Adrenal gland (tissue), 12 donors: ENCODE data around the gene PAEP. TPM values are rescaled to one million over a fixed set of nuclear protein-coding genes. Genes with fewer than 3 reads are reported as not detected.
"Not testable (repeated sequence)": the region's sequence is repeated elsewhere in the genome, so short reads cannot be mapped to it uniquely, and the experiment has no call there.

Experiments used
- DNase-seq, 7 donors: peaks; one replicate each; pipeline ENCODE4 v3.0.0-alpha.2; 2019 to 2020
- H3K27ac ChIP-seq, 5 donors: fragments of 200-600 bp; sonication (generic) in 4 of 5; 1 replicate in 3 of 5; 2 replicates in 2 of 5; pipeline versions ENCODE4 v1.5.1 to v1.8.0; 2016 to 2020; ENCODE audit warnings: mild to moderate bottlenecking in 1 of 5
- H3K27me3 ChIP-seq: fragments of 200-600 bp; 2 replicates; pipeline ENCODE4 v1.8.0; 2021
- H3K36me3 ChIP-seq, 2 donors: fragments of 200-600 bp; replicated peaks in 1 of 2; 1 replicate in 1 of 2; 2 replicates in 1 of 2; pipeline versions ENCODE4 v1.5.1 to v1.8.0; 2018 to 2022
- H3K4me1 ChIP-seq, 2 donors: fragments of 200-600 bp; replicated peaks in 1 of 2; 1 replicate in 1 of 2; 2 replicates in 1 of 2; pipeline versions ENCODE4 v1.5.1 to v1.8.0; 2018 to 2021
- H3K4me3 ChIP-seq, 4 donors: fragments of 200-600 bp; sonication (generic) in 3 of 4; one replicate each; pipeline ENCODE4 v1.5.1; 2016 to 2018
- H3K9me3 ChIP-seq, 3 donors: fragments of 200-600 bp; sonication (generic) in 1 of 3; replicated peaks in 1 of 3; 1 replicate in 2 of 3; 2 replicates in 1 of 3; pipeline versions ENCODE4 v1.5.1 to v1.8.0; 2016 to 2021
- POLR2A ChIP-seq, 2 donors: fragments of 450-650 bp; IDR thresholded peaks; one replicate each; pipeline ENCODE4 v1.6.1; 2017; ENCODE audit warnings: antibody characterized with exemption in 2 of 2, mild to moderate bottlenecking in 2 of 2, moderate library complexity in 1 of 2
- WGBS, 4 donors: extraction: QIAGEN DNeasy Blood & Tissue Kit in 2 of 4; methylation state at CpG; one replicate each; pipeline versions ENCODE4 v1.1.5 to v1.1.7; 2013 to 2017; 5-methylcytosine and 5-hydroxymethylcytosine counted together
- intact Hi-C, 2 donors: fragments of 100-400 bp; cut with DNase I; formaldehyde crosslinking; loops; one replicate each; pipeline versions ENCODE4 v1.14.1 to v1.15.0; 2022 to 2023
- polyA plus RNA-seq, 3 donors: library from polyadenylated mRNA; stranded (reverse); fragments of 200-250 nt in 2 of 3; fragments of 350-450 nt in 1 of 3; fragmentation: Illumina TruSeq in 1 of 3; extraction: RNeasy Lipid Tissue Mini Kit (QIAGEN cat#74804) in 1 of 3; gene quantifications; one replicate each; pipeline ENCODE4 v1.2.3, GENCODE V29; 2013 to 2014
- total RNA-seq, 9 donors: library from RNA; depleted of rRNA in 4 of 9; stranded (reverse); fragments of >200 nt in 4 of 9; fragments of 120-200 nt in 1 of 9; fragmentation: NEBNext Ultra II Directional in 1 of 9; extraction: Animal tissue kit (Norgen Biotek cat#: 25700) in 1 of 9; gene quantifications; one replicate each; pipeline versions ENCODE4 v1.1.0 to v1.2.4, GENCODE V29; 2013 to 2023
- TF ChIP-seq, protein P1 (sequence below), 6 experiments: fragments of 450-650 bp in 4 of 6; fragments of 200-600 bp in 2 of 6; sonication (generic) in 1 of 6; IDR thresholded peaks; 1 replicate in 5 of 6; 2 replicates in 1 of 6; pipeline versions ENCODE4 v1.5.1 to v1.8.0; 2016 to 2021; ENCODE audit warnings: antibody characterized with exemption in 6 of 6, mild to moderate bottlenecking in 2 of 6, moderate library complexity in 1 of 6
- donor health status: healthy with polysubstance abuse.
- donor health status: Bipolar disorder and iron deficiency.
- donor health status: DM: yes; HTN: yes; CAD: no.
- donor health status: DM: no; HTN: no; CAD: no.
- donor health status: DM: no; HTN: no; CAD: no.
- donor health status: DM: yes; HTN: yes; CAD: no.

The PAEP gene
- total and polyA plus RNA-seq, 12 donors, result 0.17 TPM; not detected in 11

DNA sequence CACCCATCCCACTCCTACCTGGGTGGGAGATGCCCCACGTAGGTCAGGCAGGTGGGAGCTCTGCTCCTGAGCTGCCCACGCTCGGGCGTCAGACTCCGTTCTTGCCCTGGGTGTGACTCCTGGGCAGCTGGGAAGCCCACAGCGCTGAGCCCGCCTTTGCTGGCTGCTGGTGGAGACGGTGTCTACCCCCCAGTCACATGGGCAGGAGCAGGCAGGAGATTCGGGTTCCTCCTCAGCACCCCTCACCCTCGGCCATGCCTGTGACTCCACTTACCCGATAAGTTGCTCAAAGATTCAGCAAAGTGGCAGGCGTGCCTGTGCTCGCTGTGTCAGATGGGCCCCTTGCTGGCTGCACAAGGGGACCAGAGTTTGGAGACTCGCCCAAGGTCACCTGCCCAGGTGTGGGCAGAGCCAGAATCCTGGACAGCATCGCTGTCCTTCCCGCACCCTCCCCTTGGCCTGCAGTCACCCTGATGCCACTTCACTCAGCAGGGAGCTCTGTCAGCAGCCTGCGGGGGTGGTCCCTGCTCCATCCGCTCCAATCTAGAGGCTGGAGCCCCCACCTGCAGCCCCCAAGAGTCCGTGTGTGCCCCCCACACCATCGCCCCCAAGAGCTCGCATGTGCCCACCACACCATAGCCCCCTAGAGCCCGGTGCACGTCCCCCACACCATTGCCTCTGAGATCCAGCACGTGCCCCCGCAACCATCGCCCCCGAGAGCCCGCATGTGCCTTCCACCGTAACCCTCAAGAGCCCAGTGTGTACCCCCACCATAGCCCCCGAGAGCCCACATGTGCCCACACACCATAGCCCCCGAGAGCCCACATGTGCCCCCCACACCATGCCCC, 36.1 kb upstream of the PAEP start:
- no peaks in the 10 kb centered on the region for H3K9me3 ChIP-seq
- H3K4me1 ChIP-seq, result no peaks in the 10 kb centered on the region
- no peak for TF ChIP-seq POLR2A (IDR thresholded peaks at IDR 0.05)
- TF ChIP-seq, protein P1, sequence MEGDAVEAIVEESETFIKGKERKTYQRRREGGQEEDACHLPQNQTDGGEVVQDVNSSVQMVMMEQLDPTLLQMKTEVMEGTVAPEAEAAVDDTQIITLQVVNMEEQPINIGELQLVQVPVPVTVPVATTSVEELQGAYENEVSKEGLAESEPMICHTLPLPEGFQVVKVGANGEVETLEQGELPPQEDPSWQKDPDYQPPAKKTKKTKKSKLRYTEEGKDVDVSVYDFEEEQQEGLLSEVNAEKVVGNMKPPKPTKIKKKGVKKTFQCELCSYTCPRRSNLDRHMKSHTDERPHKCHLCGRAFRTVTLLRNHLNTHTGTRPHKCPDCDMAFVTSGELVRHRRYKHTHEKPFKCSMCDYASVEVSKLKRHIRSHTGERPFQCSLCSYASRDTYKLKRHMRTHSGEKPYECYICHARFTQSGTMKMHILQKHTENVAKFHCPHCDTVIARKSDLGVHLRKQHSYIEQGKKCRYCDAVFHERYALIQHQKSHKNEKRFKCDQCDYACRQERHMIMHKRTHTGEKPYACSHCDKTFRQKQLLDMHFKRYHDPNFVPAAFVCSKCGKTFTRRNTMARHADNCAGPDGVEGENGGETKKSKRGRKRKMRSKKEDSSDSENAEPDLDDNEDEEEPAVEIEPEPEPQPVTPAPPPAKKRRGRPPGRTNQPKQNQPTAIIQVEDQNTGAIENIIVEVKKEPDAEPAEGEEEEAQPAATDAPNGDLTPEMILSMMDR (IDR thresholded peaks at IDR 0.05), result no peak
- 60 to 91% (median 76%) methylated on average over 8 to 31 of the region's 31 CpGs for WGBS, 4 donors
- no peaks in the 10 kb centered on the region for H3K36me3 ChIP-seq
- no peak overlapping the region for H3K27ac ChIP-seq
- intact Hi-C loops, result no loop called here
- H3K4me3 ChIP-seq, result no peak overlapping the region
- no peaks in the 10 kb centered on the region for H3K27me3 ChIP-seq
- DNase-seq, result peak in 3 of 7 donors; percentile 7 to 43 (median 10)

DNA sequence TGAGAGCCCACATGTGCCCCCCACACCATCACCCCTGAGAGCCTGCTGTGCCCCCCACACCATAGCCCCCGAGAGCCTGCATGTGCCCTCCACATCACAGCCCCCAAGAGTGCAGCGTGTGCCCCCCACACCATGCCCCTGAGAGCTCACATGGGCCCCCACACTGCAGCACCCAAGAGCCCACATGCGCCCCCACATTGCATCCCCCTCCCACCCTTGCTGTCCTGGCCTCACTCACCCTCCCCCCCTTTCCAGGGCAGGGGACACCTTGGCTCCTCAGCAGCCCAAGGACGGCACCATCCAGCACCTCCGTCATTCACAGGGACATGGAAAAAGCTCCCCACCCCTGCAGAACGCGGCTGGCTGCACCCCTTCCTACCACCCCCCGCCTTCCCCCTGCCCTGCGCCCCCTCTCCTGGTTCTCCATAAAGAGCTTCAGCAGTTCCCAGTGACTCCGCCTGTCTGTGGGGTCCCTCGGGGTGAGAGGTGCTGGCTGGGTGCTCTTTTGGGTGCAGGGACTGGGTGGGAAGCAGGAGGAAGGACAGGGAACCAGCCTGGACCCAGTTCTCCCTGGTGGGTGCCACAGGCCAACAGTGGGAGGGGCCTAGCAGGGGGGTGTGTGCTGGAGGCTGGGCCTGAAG, 35.3 kb upstream of the PAEP start:
- TF ChIP-seq, protein P1 (IDR thresholded peaks at IDR 0.05), result no peak
- TF ChIP-seq POLR2A (IDR thresholded peaks at IDR 0.05), result no peak
- no peaks in the 10 kb centered on the region for H3K9me3 ChIP-seq
- WGBS, 4 donors, result 60 to 66% (median 64%) methylated on average over 1 to 11 of the region's 11 CpGs
- no peak overlapping the region for H3K4me3 ChIP-seq
- H3K4me1 ChIP-seq, result no peaks in the 10 kb centered on the region
- no peaks in the 10 kb centered on the region for H3K27me3 ChIP-seq
- H3K36me3 ChIP-seq, result no peaks in the 10 kb centered on the region
- DNase-seq, result peak in 2 of 7 donors; percentile 7 to 10
- no peak overlapping the region for H3K27ac ChIP-seq
- intact Hi-C loops, result no loop called here

DNA sequence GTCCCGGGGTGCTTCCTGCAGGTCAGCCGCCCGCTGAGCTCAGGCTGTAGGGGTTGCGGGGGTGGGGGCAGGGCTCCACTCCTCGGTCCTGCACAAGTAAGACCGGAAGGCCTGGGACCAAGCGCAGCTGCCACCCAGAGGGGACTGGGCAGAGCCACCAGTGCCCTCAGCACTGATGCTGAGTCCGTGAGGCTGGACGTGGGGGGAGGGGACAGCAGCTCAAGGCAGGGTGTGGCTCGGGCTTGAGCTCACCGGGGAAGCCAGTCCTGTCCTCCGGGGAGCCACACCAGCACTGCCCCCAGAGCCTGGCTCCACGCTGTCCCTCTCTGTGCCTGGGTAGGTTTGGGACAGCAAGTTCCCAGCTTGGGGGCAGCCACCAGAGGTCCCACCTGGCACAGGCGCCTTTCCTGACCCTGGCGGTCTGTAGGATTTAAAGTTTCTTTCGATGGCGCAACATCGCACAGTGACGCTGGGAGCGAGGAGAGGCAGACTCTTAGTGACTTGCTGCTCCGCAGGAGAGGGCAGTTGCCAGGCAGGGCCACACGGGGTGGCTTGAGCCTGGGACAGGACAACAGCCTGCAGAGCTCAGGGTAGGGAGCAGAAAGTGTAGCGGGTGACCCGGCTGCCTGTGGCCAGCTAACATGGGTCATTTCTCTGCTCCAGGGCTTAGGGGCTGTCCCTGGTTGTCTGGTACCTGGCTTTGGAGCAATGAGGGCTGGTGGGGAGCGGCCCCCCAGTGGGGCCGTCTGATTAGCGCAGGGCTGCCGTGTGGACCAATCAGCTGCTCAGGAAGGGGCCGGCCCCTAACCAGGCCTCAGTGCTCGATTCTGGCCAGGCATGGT, 34.6 kb upstream of the PAEP start:
- no peaks in the 10 kb centered on the region for H3K4me1 ChIP-seq
- no peaks in the 10 kb centered on the region for H3K36me3 ChIP-seq

DNA sequence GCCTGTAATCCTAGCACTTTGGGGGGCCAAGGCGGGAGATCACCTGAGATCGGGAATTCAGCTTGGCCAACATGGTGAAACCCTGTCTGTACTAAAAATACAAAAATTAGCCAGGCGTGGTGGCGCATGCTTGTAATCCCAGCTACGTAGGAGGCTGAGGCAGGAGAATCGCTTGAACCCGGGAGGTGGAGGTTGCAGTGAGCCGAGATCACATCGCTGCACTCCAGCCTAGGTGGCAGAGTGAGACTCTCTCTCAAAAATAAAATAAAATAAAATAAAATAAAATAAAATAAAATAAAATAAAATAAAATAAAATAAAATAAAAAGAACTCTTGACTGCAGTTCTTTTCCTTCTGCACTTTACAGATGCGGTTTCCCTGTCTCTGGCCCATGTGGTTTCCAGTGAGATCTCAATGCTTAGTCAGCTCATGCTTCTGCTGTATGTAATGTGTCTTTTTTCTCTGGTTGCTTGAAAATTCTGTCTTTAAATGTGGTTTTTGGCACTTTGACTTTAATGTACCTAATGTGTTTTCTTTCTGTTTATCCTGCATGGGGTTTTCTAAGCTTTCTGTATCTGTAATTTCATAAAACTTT, 32.6 kb upstream of the PAEP start:
- H3K4me3 ChIP-seq, H3K9me3 ChIP-seq, H3K36me3 ChIP-seq, H3K27ac ChIP-seq, intact Hi-C loops, H3K4me1 ChIP-seq, H3K27me3 ChIP-seq: not testable (repeated sequence)
- WGBS, 4 donors, result 89 to 96% (median 94%) methylated on average over 10 of the region's 10 CpGs
- DNase-seq, result peak in 2 of 7 donors; percentile 1 to 3

More for the DNA sequence above, 34.6 kb upstream of the PAEP start:
- WGBS, 4 donors, result 74 to 81% (median 76%) methylated on average over 12 to 30 of the region's 30 CpGs
- TF ChIP-seq, protein P1 (IDR thresholded peaks at IDR 0.05), result no peak
- TF ChIP-seq POLR2A (IDR thresholded peaks at IDR 0.05), result no peak
- H3K27me3 ChIP-seq, result no peaks in the 10 kb centered on the region
- intact Hi-C loops, result no loop called here
- H3K9me3 ChIP-seq, result no peaks in the 10 kb centered on the region
- H3K4me3 ChIP-seq, result no peak overlapping the region
- no peak overlapping the region for H3K27ac ChIP-seq
- peak in 3 of 7 donors; percentile 9 to 43 (median 16) for DNase-seq
